IPS DF 4.7 (cell line): Measurements from ENCODE around the gene SNTA1.
"Not testable (repeated sequence)": the region's sequence is repeated elsewhere in the genome, so short reads cannot be mapped to it uniquely, and the experiment has no call there.

ENCODE experiments used
- DNase-seq: peaks from one replicate; pipeline ENCODE4 v3.0.0-alpha.2; 2013; ENCODE audit warnings: low spot score; ENCODE audit errors: extremely low read depth

SNTA1 gene

GRCh38 chr20:33443512-33444239 is at the start of gene SNTA1:
Gene SNTA1, minus strand, starts transcription at chr20:33443763. Its CDS starts 143 bp downstream, at chr20:33443620.
- peak; percentile 19 for DNase-seq

GRCh38 chr20:33490934-33491656 is 47.5 kb upstream of the SNTA1 start:
- no peak for DNase-seq

DNA sequence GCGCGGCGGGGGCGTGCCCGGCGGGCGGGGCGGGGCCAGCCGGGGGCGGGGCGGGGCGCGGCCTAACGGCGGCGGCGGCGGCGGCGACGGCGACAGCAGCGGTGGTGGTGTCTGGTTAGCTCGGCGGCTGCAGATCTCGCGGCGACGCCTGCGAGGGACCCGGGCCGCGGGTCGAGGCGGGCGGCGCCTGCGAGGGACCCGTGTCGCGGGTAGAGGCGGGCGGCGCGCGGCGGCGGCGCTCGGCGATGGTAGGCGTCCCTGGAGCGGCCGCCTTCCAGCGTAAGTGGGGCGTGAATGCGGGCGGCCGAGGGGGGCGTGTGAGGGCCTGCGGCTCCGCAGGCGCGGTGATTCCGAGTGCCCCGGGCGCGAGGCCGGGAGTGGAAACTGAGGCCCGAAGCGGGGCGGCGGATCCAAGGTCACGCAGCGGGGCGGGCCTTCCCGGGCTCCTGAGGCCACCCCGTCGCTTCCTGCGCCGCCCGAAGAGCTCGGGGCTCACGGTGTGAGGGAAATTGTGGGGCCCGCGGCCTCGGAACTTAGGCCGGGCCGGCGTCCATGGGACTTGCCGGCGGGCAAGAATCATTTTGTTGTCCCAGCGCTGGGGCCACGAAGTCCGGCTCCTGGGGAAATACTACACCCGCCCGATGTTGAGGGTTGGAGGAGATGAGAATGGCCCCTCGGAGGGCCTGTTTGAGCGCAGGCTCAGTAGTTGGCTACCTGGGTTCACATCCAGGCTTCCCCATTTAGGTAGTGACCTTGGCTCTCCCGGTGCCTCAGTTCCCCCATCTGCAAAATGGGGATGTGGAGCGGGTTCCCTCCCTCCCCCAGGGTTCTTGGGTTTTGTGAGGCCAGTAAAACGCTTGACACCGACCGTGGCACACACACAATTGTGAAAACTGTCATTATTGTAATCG is 46.7 kb upstream of the SNTA1 start, which contains the start of gene CBFA2T2:
CBFA2T2 (plus strand) TSS at position 74 of the 911 bp plus-strand sequence; CDS start at position 246, 172 bp downstream.
- no peak for DNase-seq

GRCh38 chr20:33489495-33490022 is 46.0 kb upstream of the SNTA1 start:
- peak; percentile 46 for DNase-seq

GRCh38 chr20:33488661-33489494 is 45.3 kb upstream of the SNTA1 start:
- DNase-seq = not testable (repeated sequence)

DNA sequence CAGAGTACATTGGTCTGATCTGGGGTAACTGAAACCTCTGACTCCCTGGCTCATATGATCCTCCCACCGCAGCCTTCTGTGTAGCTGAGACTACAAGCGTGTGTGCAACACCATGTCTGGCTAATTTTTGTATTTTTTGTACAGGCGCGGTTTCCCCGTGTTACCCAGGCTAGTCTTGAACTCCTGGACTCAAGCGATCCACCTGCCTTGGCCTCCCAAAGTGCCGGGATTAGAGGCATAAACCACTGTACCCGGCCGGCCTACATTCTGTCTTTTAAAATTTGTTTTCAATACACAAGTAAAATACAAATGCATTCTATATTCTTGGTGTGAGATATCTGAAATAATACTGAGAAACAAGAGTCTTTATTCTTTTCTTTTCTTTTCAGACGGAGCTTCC is 44.6 kb upstream of the SNTA1 start:
- DNase-seq = no peak

- not testable (repeated sequence) for DNase-seq
Observed at GRCh38 chr20:33483186-33483585, 39.6 kb upstream of the SNTA1 start.

DNA sequence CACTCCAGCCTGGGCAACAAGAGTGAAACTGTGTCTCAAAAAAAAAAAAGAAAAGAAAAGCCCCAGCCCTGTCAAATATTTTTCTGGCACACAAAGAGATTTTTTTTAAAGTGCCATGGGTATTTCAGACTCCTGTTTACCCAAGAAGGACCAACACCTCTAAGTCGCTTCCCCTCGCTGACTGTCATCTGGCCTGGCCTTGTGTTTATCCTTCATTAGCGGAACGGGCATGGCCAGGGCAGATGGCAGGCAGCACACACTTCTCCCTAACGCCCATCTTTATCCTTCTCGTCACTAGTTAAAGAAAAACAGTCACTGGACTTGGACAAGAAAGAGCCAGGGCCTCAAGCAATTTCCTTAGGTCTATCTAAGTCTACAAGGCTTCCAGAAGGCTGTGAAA is 39.0 kb upstream of the SNTA1 start:
- no peak for DNase-seq

- DNase-seq = no peak
Observed at GRCh38 chr20:33481431-33481941, 37.9 kb upstream of the SNTA1 start.

- DNase-seq = no peak
Observed at GRCh38 chr20:33480048-33480447, 36.5 kb upstream of the SNTA1 start.

DNA sequence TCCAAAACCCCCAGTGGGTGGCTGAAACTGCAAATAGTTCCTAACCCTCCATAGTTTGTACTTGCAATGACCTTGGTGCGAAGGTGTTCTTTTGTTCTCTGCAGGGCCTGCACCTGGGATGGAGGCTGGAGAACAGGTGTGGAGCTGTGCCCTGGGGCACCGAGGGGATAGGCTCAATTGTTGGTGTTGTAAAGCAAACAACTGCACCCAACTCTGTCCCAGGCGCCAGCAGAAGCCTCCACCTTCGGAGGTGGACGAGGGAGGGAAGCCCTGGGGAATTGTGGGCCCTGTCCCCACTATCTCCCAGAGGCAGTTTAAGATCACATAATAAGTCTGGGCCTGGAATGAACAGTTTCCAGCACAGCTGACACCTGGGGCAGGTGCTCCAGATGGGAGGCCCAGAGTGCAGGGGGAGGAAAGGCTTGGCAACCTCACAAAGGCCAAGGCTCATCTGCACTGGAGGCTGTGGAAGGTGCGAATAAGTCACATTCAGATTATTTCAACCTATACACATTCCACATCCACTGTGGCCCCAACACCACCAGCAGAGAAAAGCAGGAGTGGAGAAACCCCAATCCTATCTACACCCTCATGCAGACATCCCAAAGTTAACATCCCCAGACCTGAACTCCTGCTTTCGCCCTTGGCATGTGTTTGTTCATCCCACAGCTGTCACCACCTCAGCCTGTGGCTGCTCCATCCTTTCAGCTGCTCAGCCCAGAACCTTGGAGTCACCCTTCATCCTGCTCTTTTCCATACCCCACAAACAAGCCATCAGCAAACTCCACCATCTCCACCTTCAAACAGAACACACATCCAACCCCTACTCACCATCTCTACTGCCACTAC is 34.0 kb upstream of the SNTA1 start:
- DNase-seq = no peak

- DNase-seq = no peak
Observed at GRCh38 chr20:33475381-33476152, 32.0 kb upstream of the SNTA1 start.

GRCh38 chr20:33474963-33475362 is 31.4 kb upstream of the SNTA1 start:
- no peak for DNase-seq

DNA sequence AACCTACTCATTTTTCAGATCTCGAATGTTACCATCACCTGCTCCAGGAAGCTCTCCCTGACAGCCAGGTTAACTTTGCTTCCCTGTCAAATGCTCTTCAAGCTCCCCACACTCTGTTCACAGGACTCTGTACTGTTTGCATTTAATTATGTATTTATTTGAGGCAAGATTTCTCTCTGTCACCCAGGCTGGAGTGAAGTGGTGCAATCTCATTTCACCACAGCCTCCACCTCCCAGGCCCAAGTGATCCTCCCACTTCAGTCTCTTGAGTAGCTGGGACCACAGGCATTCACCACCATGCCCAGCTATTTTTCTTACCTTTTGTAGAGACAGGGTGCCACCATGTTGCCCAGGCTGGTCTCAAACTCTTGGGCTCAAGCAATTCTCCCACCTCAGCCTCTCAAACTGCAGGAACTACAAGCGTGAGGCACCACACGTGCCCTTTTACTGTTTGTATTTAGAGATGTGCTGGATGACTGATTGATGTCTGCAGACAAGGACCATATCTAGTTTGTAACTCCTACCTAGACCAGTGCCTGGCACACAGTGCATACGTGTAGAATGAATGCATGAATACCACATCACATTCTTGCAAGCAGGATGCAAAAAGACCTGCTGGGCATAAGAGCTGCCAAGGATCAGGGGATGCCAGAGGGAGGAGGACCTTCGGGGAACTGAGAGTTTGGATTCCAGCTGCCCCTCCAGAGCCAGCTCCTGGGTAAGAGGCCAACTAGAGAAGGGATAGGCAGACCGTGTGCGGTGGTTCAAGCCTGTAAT is 30.7 kb upstream of the SNTA1 start:
- no peak for DNase-seq

DNA sequence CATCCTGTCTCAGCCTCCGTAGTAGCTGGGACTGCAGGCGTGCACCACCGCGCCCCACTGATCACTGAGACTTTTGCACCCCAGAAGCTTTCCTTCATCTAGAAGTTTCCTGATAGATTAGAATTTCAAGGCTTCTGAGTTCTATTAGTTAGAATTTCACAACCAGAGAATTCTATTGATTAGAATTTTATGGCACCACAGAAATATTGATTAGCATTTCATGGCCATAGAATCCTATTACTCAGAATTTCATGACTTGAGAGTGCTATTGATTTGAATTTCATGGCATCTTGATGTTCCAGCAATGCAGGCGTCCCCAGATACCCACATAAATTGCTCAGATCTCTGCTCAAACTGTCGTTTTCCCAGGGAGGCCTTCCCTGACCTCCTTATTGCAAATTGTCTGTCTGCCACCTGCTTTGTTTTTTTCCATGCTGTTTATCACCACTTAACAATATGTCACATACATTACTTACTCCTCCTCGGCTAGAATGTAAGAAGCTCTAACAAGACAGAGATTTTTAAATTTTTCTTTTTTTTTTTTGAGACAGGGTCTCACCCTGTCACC is 29.4 kb upstream of the SNTA1 start:
- no peak for DNase-seq

DNA sequence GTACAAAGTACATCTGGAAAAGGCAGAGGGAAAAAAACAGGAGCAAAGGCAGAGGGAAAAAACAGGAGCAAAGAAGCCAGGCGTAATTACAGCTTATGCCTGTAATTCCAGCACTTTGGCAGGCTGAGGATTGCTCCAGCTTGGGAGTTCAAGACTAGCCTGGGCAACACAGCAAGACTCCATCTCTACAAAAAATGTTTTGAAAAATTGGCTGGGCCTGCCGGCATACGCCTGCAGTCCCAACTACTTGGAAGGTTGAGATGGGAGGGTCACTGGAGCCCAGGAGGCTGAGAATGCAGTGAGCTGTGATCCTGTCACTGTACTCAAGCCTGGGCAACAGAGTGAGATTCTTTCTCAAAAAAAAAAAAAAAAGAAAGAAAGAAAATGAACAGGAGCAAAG is 27.3 kb upstream of the SNTA1 start:
- no peak for DNase-seq

GRCh38 chr20:33470457-33470856 is 26.9 kb upstream of the SNTA1 start:
- no peak for DNase-seq

- no peak for DNase-seq
Observed at GRCh38 chr20:33466303-33466646, 22.7 kb upstream of the SNTA1 start.
